ENCODE measurements around the gene PLCZ1.

PLCZ1 gene

GRCh38 chr12:18731156-18731555, 6.7 kb downstream of the PLCZ1 start:
- Histone ChIP-seq H3K27me3 (ENCODE audit: insufficient read depth, low read length) (no peaks in the 10 kb centered on the region), H3F3A (ENCODE audit: insufficient read depth, low read length) (no peaks in the 10 kb centered on the region), H3K27ac (ENCODE audit: low read depth, low read length, poor library complexity, severe bottlenecking) (no peak overlapping the region), H2AFZ (ENCODE audit: low read length) (no peak overlapping the region), H3K9me2 (ENCODE audit: low read depth, low read length) (no peaks in the 10 kb centered on the region), H3K9me3 (ENCODE audit: low read length) (no peaks in the 10 kb centered on the region), H3K4me3 (ENCODE audit: low read depth, low read length, poor library complexity, severe bottlenecking) (no peak overlapping the region), H3K4me1 (ENCODE audit: insufficient read depth, low read length, severe bottlenecking) (no peaks in the 10 kb centered on the region), H4K20me1 (ENCODE audit: insufficient read depth, low read length) (no peaks in the 10 kb centered on the region), H3K36me3 (ENCODE audit: insufficient read depth, low read length) (no peaks in the 10 kb centered on the region), H3K4me2 (ENCODE audit: low read length) (no peak overlapping the region), H3K9ac (ENCODE audit: low read length) (no peak overlapping the region), H3K79me2 (ENCODE audit: insufficient read depth, low read length) (no peaks in the 10 kb centered on the region)
- TF ChIP-seq CTCF (IDR thresholded peaks at IDR 0.05; ENCODE audit: low read length): no peak
- no peak for TF ChIP-seq EZH2 (IDR thresholded peaks at IDR 0.05; ENCODE audit: borderline replicate concordance, low read length)

GRCh38 chr12:18723752-18724151, 14.1 kb downstream of the PLCZ1 start:
- no peak overlapping the region for H3K4me3 ChIP-seq (ENCODE audit: low read depth, low read length, poor library complexity, severe bottlenecking)
- H3K9me2 ChIP-seq (ENCODE audit: low read depth, low read length): no peaks in the 10 kb centered on the region
- H3F3A ChIP-seq (ENCODE audit: insufficient read depth, low read length): no peaks in the 10 kb centered on the region
- H3K4me2 ChIP-seq (ENCODE audit: low read length): no peak overlapping the region
- no peak for TF ChIP-seq EZH2 (IDR thresholded peaks at IDR 0.05; ENCODE audit: borderline replicate concordance, low read length)
- no peak for TF ChIP-seq CTCF (IDR thresholded peaks at IDR 0.05; ENCODE audit: low read length)
- no peaks in the 10 kb centered on the region for H3K79me2 ChIP-seq (ENCODE audit: insufficient read depth, low read length)
- H3K36me3 ChIP-seq (ENCODE audit: insufficient read depth, low read length): no peaks in the 10 kb centered on the region
- no peaks in the 10 kb centered on the region for H4K20me1 ChIP-seq (ENCODE audit: insufficient read depth, low read length)
- H2AFZ ChIP-seq (ENCODE audit: low read length): no peak overlapping the region
- no peaks in the 10 kb centered on the region for H3K4me1 ChIP-seq (ENCODE audit: insufficient read depth, low read length, severe bottlenecking)
- H3K9me3 ChIP-seq (ENCODE audit: low read length): no peaks in the 10 kb centered on the region
- H3K9ac ChIP-seq (ENCODE audit: low read length): no peak overlapping the region
- no peaks in the 10 kb centered on the region for H3K27me3 ChIP-seq (ENCODE audit: insufficient read depth, low read length)
- no peak overlapping the region for H3K27ac ChIP-seq (ENCODE audit: low read depth, low read length, poor library complexity, severe bottlenecking)

- no peak overlapping the region for H2AFZ ChIP-seq (ENCODE audit: low read length)
- H4K20me1 ChIP-seq (ENCODE audit: insufficient read depth, low read length): no peaks in the 10 kb centered on the region
- no peaks in the 10 kb centered on the region for H3K9me3 ChIP-seq (ENCODE audit: low read length)
- no peaks in the 10 kb centered on the region for H3K4me1 ChIP-seq (ENCODE audit: insufficient read depth, low read length, severe bottlenecking)
- no peaks in the 10 kb centered on the region for H3F3A ChIP-seq (ENCODE audit: insufficient read depth, low read length)
- H3K9me2 ChIP-seq (ENCODE audit: low read depth, low read length): no peaks in the 10 kb centered on the region
- no peaks in the 10 kb centered on the region for H3K36me3 ChIP-seq (ENCODE audit: insufficient read depth, low read length)
- H3K27me3 ChIP-seq (ENCODE audit: insufficient read depth, low read length): no peaks in the 10 kb centered on the region
- H3K4me2 ChIP-seq (ENCODE audit: low read length): no peak overlapping the region
- H3K27ac ChIP-seq (ENCODE audit: low read depth, low read length, poor library complexity, severe bottlenecking): no peak overlapping the region
- TF ChIP-seq CTCF (IDR thresholded peaks at IDR 0.05; ENCODE audit: low read length): no peak
- no peak for TF ChIP-seq EZH2 (IDR thresholded peaks at IDR 0.05; ENCODE audit: borderline replicate concordance, low read length)
- no peak overlapping the region for H3K4me3 ChIP-seq (ENCODE audit: low read depth, low read length, poor library complexity, severe bottlenecking)
- no peak overlapping the region for H3K9ac ChIP-seq (ENCODE audit: low read length)
- H3K79me2 ChIP-seq (ENCODE audit: insufficient read depth, low read length): no peaks in the 10 kb centered on the region
Measured at GRCh38 chr12:18721452-18721851, 16.4 kb downstream of the PLCZ1 start.
